GM18508 (cell line): ENCODE measurements around the gene OXCT2.
"Not testable (repeated sequence)": the region's sequence is repeated elsewhere in the genome, so short reads cannot be mapped to it uniquely, and the experiment has no call there.

Source experiments
- ATAC-seq: cut with Tn5 transposase; IDR thresholded peaks from one replicate; pipeline ENCODE4 v1.9.1; 2021; ENCODE audit warnings: moderate number of reproducible peaks; ENCODE audit not compliant: insufficient read depth, unreplicated experiment

The OXCT2 gene

GRCh38 chr1:39764512-39764911 is 6.6 kb downstream of the OXCT2 start:
- ATAC-seq = not testable (repeated sequence)

GRCh38 chr1:39763619-39764374 is 7.4 kb downstream of the OXCT2 start:
- ATAC-seq = not testable (repeated sequence)

GRCh38 chr1:39762550-39763540 is 8.3 kb downstream of the OXCT2 start:
- no peak for ATAC-seq

- no peak for ATAC-seq
These were observed 9.4 kb downstream of the OXCT2 start for GRCh38 chr1:39761557-39762260.

GRCh38 chr1:39761016-39761415 is 10.1 kb downstream of the OXCT2 start:
- no peak for ATAC-seq

- ATAC-seq = no peak
These were observed 10.8 kb downstream of the OXCT2 start for GRCh38 chr1:39760074-39761008.

GRCh38 chr1:39759436-39759726 is 11.8 kb downstream of the OXCT2 start:
- ATAC-seq = no peak

GRCh38 chr1:39758556-39759435 is 12.4 kb downstream of the OXCT2 start:
- ATAC-seq = no peak

- no peak for ATAC-seq
These were observed 13.6 kb downstream of the OXCT2 start for GRCh38 chr1:39757501-39757900.

GRCh38 chr1:39755965-39756659 is 15.0 kb downstream of the OXCT2 start:
- ATAC-seq = no peak

- no peak for ATAC-seq
These were observed 16.1 kb downstream of the OXCT2 start for GRCh38 chr1:39754906-39755504.

GRCh38 chr1:39754026-39754570 is 17.1 kb downstream of the OXCT2 start:
- no peak for ATAC-seq

GRCh38 chr1:39753132-39754025 is 17.8 kb downstream of the OXCT2 start:
- no peak for ATAC-seq

GRCh38 chr1:39752703-39753102 is 18.4 kb downstream of the OXCT2 start:
- ATAC-seq = no peak

GRCh38 chr1:39751595-39751994 is 19.6 kb downstream of the OXCT2 start:
- no peak for ATAC-seq

GRCh38 chr1:39745016-39745670 is 26.0 kb downstream of the OXCT2 start:
- ATAC-seq = no peak
